ENCODE data around the gene EHD1.

EHD1 gene

DNA sequence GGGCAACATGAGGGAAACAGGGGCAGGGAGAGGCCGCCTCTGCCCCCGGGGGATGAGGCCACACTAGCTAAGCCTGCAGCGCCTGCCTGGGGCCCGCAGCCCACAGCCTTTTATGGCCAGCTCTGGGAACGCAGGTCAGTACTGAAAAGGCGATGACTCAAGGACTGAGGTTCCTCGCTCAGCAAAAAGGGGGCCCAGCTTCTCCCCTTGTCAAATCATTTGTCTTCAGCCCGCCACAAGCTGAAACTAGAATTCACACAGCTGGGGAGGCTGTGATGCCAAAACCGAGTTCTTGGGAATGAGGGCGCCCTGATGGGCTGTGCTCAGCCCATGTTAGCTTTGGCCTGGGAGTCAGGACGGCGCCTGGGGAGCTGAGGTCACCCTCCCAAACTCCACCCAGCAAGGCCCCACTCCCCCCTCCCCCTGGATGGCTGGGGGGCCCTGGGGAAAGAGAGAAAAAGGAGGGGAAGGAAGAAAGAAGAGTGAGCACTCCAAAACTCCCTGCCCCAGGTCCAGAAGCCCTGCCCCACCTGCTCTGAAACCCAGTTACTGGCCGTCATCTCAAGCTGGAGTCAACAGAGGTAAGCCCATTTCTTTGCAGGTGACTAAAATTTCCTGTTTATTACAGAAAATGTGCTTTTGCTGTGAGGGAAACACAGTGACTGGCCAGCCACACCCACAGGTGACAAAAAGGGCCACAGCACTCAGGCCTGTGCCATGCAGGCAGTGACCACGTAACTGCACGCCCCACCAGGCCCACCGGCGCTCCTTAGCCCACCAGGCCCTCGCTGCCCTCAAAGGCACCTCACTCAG, 13.7 kb downstream of the EHD1 start:
- H3K4me3 ChIP-seq (replicated peaks; ENCODE audit: low read depth, low read length): no peak overlapping the region
- DNase-seq (ENCODE audit: extremely low read depth, low read depth): no peak
- TF ChIP-seq, protein P1, sequence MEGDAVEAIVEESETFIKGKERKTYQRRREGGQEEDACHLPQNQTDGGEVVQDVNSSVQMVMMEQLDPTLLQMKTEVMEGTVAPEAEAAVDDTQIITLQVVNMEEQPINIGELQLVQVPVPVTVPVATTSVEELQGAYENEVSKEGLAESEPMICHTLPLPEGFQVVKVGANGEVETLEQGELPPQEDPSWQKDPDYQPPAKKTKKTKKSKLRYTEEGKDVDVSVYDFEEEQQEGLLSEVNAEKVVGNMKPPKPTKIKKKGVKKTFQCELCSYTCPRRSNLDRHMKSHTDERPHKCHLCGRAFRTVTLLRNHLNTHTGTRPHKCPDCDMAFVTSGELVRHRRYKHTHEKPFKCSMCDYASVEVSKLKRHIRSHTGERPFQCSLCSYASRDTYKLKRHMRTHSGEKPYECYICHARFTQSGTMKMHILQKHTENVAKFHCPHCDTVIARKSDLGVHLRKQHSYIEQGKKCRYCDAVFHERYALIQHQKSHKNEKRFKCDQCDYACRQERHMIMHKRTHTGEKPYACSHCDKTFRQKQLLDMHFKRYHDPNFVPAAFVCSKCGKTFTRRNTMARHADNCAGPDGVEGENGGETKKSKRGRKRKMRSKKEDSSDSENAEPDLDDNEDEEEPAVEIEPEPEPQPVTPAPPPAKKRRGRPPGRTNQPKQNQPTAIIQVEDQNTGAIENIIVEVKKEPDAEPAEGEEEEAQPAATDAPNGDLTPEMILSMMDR (IDR thresholded peaks at IDR 0.05; ENCODE audit: low read depth, low read length, missing control alignments): no peak

DNA sequence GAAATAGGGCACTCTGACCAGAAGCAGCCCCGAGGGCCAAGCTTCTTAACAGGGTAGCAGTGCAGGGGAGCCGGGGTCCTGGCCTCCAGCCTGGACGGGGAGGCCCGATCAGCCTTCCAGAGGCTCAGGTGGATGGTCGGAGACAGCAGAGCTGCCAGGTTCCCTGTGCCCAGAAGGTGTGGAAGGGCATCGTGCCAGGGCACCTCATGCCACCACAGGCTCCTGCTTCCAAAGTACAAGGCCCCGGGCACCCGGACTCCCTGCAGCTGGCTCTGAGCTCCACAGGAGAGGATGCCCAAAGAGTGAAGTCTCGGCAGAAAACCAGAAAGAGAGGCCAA, 14.3 kb downstream of the EHD1 start:
- TF ChIP-seq, protein P1 (IDR thresholded peaks at IDR 0.05; ENCODE audit: low read depth, low read length, missing control alignments): no peak
- H3K4me3 ChIP-seq (replicated peaks; ENCODE audit: low read depth, low read length): no peak overlapping the region
- DNase-seq (ENCODE audit: extremely low read depth, low read depth): no peak

DNA sequence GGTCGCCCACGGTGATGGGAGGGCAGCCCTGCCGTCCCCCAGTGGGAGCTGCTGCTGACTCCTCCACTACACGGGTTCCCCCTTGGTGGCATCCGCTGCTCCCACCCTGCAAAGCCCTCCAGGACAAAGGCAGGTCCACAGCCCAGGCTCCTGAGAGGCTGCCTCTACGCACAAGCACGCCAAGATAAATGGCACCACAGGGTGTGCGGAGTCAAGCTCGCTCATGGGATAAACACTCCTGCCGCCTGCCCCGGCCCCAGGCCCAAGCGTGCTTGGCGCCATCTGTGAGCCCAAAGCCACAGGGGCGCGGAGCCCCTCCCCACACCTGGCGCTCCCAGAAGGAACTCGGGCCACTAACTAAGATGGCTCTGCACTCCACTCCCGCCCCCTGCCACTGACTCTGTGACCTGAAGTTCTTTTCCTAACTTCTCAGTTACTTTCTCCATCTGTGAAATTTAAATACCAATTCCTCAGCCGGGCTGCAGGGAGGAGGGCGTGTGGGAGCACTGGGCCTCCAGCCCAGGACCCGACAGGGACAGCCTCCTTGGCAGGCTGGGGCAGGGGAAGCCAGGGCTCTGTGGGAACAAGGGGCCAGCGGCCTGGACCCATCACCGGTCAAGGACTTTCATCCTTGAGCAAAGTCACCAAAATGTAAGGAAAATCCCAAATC, 14.9 kb downstream of the EHD1 start:
- H3K4me3 ChIP-seq (replicated peaks; ENCODE audit: low read depth, low read length): no peak overlapping the region
- TF ChIP-seq, protein P1 (IDR thresholded peaks at IDR 0.05; ENCODE audit: low read depth, low read length, missing control alignments): no peak
- DNase-seq (ENCODE audit: extremely low read depth, low read depth): no peak

DNA sequence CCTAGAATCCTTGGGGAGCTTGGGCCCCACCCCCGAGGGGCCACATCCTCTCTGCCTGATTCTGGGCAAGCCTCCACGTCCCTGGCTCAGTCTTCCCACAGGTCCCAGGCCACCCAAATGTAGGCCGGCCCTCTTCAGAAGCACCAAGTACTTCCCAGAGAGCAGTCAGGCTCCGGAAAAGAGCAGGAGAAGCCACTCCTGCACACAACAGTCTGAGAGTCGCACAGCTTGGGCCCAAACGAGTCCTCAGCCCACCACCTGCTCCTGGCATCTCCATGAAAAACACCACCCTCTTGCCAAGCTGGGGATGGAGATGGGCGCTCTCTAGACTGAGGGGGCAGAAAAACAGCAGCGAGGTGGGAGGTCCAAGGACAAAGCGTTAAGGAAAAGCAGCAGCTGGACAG, 15.4 kb downstream of the EHD1 start:
- H3K4me3 ChIP-seq (replicated peaks; ENCODE audit: low read depth, low read length): no peak overlapping the region
- DNase-seq (ENCODE audit: extremely low read depth, low read depth): no peak

DNA sequence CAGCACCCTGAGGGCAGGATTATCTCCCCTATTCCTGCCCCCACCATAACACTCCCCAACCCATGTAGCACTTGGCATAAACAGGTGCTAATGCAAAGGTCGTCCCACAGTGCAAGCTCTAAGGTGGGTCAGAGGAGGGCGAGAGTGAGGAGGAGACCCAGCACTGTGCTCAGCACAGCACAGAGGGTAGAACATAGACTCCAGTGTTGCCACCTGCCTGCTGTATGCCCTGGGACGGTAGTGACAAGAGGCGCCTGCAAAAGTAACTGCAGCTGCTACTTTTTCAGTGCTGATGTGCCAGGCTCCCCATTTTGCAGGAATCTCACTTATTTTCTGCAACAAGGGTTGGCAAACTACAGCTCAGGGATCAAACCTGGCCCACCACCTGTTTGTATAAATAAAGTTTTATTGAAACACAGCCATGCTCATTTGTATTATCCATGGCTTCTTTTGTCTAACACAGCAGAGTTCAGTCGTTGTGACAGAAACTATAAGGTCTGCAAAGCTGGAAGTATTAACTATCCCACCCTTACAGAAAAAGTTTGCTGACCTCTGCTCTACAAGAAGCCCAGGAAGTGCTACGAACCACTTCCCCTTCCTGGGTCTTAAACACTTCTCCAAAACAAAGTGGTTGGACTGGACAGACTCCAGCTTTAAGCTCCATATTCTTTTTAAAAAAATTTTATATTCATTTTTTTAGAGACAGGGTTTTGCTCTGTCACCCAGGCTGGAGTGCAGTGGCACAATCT, 17.0 kb downstream of the EHD1 start:
- DNase-seq (ENCODE audit: extremely low read depth, low read depth): no peak
- H3K4me3 ChIP-seq (replicated peaks; ENCODE audit: low read depth, low read length): no peak overlapping the region
- TF ChIP-seq, protein P1 (IDR thresholded peaks at IDR 0.05; ENCODE audit: low read depth, low read length, missing control alignments): no peak

More for the DNA sequence above, 15.4 kb downstream of the EHD1 start:
- TF ChIP-seq, protein P1 (IDR thresholded peaks at IDR 0.05; ENCODE audit: low read depth, low read length, missing control alignments): no peak

DNA sequence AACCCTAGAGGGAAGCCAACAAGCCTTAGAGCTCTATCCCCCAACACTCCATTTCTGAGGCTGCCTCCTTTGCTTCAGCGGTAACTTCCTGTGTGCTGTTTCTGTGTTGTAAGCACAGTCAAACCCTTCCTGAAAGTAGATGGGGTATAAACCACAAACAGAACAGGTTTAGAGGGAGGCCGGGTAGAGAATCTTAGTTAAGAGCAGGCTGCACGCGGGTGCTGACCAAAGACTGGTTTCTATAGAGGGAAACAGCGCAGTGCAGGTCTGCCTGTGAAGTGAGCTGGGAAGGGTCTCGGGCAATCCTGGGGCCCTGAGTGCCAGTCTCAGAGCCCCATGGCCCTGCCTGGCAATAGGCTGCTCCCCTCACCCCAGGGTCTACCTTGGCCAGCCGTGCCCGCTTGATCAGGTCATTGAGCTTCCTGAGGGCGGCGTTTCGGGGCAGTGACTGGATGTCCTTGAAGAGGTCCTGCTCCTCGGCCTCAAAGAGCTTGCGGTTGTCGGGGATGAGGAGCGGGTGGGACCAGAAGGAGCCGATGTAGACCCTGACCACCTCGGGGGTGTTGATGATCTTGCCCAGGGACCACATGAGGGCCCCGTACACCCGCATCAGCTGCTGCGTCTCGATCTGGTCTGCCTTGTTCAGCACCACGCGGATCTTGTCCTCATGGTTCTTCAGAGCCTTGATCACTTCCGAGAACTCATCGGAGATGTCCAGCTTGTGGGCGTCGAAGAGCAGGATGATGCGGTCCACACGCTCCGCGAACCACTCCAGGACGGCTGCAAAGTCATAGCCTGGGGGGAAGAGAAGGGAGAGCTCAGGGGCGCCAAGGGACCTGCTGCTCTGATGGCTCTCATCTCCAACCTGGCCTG, 18.6 kb downstream of the EHD1 start:
- TF ChIP-seq, protein P1 (IDR thresholded peaks at IDR 0.05; ENCODE audit: low read depth, low read length, missing control alignments): no peak
- H3K4me3 ChIP-seq (replicated peaks; ENCODE audit: low read depth, low read length): no peak overlapping the region
- DNase-seq (ENCODE audit: extremely low read depth, low read depth): no peak

Measured in HFF-Myc (cell line).